ENCODE results near the gene CYP2D6.

GRCh38 chr22:42086051-42086450, 44.6 kb downstream of the CYP2D6 start:
- no peak for TF ChIP-seq EZH2 (IDR thresholded peaks at IDR 0.05; ENCODE audit: low read length, unreplicated experiment)
- no peak for TF ChIP-seq CTCF (conservative IDR thresholded peaks at IDR 0.05; ENCODE audit: low read depth, low read length)
